GM11168 (cell line): ENCODE data around the gene TMC2.
"Not testable (repeated sequence)": the region's sequence is repeated elsewhere in the genome, so short reads cannot be mapped to it uniquely, and the experiment has no call there.

ENCODE experiments used
- in situ Hi-C: fragments of 300-500 bp; cut with MboI; formaldehyde crosslinking; loops from one replicate; pipeline ENCODE4 v1.12.0; 2022; ENCODE audit warnings: low sequenced_read_pairs; ENCODE audit not compliant: unreplicated experiment

TMC2 gene

GRCh38 chr20:2536560-2536986 lies at the start of gene TMC2:
TMC2 (plus strand) TSS chr20:2536573; CDS start chr20:2536622, 49 bp downstream.
- in situ Hi-C loops: no loop called here

DNA sequence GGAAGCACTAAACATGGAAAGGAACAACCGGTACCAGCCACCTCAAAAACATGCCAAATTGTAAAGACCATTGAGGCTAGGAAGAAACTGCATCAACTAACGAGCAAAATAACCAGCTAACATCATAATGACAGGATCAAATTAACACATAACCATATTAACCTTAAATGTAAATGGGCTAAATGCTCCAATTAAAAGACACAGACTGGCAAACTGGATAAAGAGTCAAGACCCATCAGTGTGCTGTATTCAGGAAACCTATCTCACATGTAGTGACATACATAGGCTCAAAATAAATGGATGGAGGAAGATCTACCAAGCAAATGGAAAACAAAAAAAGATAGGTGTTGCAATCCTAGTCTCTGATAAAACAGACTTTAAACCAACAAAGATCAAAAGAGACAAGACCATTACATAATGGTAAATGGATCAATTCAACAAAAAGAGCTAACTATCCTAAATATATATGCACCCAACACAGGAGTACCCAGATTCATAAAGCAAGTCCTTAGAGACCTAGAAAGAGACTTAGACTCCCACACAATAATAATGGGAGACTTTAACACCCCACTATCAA lies 33.5 kb upstream of the TMC2 start:
- in situ Hi-C loops: not testable (repeated sequence)

DNA sequence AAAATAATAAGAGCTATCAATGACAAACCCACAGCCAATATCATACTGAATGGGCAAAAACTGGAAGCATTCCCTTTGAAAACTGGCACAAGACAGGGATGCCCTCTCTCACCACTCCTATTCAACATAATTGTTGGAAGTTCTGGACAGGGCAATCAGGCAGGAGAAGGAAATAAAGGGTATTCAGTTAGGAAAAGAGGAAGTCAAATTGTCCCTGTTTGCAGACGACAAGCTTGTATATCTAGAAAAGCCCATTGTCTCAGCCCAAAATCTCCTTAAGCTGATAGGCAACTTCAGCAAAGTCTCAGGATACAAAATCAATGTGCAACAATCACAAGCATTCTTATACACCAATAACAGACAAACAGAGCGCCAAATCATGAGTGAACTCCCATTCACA lies 31.6 kb upstream of the TMC2 start:
- in situ Hi-C loops: not testable (repeated sequence)

GRCh38 chr20:2506426-2506825 lies 29.9 kb upstream of the TMC2 start:
- in situ Hi-C loops: not testable (repeated sequence)

- in situ Hi-C loops: no loop called here
These were observed 28.9 kb upstream of the TMC2 start for GRCh38 chr20:2507464-2507863.

DNA sequence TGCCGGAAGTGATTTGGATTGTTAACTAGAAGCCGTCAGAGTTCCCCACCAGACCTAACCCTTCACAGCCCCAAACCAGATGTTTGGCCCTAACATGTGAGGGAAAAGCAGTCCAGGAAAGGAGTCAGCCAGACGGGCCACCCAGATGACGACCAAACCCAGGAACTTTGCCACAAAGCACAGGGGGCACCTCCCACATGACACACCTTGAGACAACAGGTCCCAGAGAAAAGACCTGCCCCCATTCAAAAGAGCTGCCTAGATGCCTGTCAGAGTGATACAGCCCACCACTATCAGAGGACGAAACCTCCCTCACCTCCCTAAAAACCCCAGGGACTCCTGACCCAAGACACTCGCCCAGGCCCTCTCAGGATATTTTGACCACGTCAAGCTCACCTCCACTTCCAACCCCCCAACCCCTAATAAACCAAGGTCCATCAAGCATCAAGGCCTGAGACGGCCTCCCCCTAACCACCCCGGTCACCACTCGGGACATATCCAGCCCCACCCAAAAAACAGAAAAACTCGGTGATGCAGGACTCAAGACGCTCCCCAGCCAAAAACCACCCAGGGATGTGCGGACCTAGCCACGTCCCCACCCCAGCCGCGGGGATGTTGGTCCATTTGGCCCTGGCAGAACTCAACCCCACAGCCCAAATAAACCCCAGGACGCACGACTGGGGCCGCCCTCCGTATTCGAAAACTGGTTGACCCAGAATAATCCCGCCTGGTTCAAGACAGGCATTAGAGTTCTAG lies 28.3 kb upstream of the TMC2 start:
- in situ Hi-C loops: no loop called here

DNA sequence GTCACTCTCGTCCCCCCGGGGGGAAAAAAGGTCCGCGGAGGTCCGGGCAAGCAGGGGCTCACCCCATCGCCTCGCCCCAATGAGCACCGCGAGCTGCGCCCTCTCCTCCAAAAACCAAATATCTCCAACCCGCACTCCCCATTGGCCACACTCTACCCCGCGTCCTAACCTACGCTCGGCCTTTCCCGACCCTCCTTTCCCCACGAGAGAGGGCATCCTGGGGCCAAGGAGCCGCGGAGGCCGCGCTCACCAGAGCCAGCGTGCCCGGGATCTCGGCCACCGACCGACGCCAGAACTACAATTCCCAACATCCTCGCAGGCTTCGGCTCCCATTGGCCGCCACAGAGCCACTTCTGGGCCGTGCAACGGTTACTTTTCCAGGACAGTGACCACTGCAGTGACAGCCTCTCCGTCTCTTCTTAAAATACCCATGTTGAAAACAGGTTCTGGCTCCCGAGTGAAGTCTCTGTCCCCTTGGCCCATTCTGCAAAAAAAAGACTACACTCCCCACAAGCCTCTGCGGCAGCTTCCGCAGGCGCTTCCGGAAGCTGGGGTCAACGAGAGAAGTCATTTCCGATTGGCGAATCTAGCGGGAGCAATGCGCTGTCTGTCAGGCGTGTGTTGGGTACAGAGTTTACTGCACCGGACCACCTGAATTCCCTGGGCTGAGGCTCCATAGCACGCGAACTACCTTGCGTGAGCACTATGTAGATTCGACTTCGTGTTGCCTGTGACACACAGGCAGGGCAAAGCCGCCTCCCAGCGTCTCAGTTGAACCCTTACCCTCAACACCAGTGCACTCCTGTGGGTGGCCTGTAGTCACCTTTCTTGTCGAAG lies 27.5 kb upstream of the TMC2 start, which contains the start of gene ZNF343:
ZNF343 (minus strand) TSS at position 285 of the 837 bp plus-strand sequence. CDS start 15,020 bp downstream, outside the sequence.
- in situ Hi-C loops: no loop called here

DNA sequence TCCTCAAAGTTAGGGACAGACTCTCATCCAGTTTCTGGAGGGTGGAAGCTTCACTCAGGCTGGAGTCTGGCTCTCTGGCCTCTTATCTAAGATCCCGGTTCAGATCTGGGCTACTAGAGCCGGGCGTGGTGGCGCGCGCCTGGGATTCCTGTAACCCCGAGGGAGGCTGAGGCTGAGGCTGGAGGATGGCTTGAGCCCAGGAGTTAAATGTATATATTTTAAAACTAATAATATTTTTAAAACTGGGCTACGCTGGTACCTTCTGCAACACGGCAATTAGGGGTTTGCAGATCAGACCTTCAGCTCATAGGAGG lies 26.9 kb upstream of the TMC2 start:
- in situ Hi-C loops: no loop called here

DNA sequence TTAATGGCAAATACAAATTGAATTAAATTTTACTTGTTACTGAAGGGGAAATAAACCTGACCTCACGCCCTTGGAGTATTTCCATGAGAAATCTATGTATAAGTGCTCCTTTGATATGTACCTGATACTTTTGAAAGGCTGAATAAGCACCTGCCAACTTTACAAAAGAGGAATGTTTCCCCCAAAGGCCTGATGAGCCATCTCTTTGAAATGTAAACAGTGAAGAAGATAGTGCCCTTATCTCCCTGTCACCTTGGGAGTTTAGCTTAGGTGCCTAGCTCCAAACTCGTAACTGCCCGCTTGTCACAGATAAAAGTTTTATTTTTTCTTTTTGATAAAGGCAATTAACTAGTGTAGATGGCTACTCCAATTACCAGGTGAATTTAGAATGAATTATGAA lies 26.6 kb upstream of the TMC2 start:
- in situ Hi-C loops: no loop called here

DNA sequence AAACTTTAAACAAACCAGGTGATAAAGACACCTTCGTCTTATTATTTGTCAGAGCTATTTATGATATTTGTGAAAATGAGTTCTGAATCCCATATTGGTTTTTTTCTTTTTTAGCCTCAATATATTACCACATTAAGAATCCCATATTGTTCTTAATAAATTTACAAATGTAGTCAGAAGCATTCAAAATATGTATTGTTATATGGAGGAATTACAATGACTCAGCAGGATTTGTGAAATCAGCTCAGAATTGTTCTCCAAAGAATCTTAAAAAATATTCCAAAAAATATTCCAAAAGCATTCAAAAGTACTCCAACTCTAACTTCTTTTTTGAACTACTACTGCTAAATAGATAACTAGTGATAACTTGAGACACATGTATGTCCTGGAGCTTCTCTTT lies 21.2 kb upstream of the TMC2 start:
- in situ Hi-C loops: no loop called here

DNA sequence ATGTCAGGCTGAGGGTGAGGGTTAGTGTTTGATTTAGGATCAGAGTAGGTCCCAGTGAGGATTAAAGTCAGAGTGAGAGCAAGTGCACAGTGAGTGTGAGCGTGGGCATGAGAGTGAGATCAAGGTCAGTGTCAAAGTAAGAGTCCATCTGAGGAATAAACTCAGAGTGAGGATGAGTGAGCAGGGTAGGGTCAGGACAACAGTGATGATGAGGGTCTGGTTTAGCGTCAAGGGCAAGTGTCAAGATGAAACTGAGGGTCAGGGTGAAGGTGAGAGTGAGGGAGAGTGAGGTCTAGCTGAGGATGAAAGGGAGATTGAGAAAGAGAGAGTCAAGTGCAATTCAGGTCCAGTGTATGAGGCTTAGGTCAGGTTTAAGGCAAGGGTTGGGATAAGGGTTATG lies 20.0 kb upstream of the TMC2 start:
- in situ Hi-C loops: no loop called here

DNA sequence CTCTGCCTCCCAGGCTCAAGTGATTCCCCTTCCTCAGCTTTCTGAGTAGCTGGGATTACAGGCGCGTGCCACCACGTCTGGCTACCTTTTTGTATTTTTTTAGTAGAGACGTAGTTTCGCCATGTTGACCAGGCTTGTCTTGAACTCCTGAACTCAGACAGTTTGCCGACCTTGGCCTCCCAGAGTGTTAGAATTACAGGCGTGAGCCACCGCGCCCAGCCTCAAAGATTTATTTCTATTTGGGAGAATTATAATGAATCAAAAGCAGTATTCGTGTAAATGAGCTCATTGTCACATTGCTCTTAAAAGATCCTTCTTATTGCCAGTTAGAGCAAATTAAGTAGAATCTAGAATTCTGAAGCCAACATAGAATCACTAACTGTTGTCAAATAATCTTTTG lies 18.3 kb upstream of the TMC2 start:
- in situ Hi-C loops: no loop called here

- in situ Hi-C loops: no loop called here
These were observed 17.8 kb upstream of the TMC2 start for GRCh38 chr20:2518558-2518957.

DNA sequence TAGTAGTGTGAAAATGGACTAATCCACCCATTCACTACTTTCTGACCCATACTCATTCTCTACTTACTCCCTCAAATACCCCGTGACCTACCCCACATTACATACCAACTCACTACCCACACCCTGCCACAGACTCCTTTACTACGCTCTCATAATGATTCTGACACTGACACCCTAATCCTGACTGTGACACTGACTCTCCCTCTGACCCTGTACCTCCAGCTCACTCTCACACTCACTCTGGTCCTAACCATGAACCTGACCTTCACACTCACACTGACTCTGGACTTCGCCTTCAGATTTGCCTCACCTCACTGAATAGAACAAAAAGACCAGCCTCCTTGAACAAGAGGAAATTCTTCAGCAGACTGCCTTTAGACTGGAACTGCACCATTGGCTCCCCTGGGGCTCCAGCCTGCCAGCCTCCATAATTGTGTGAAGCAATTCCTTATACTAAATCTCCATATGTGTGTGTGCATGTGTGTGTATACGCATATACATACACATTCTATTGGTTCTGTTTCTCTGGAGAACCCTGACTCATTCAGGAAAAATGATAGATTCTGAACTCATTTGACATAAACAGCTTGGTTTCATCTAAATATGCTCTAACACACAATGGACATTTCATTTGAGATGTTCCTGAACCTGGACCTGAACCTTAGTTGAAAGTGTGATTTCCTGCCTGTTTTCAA lies 17.1 kb upstream of the TMC2 start:
- in situ Hi-C loops: no loop called here

- in situ Hi-C loops: no loop called here
These were observed 15.8 kb upstream of the TMC2 start for GRCh38 chr20:2520617-2521016.

DNA sequence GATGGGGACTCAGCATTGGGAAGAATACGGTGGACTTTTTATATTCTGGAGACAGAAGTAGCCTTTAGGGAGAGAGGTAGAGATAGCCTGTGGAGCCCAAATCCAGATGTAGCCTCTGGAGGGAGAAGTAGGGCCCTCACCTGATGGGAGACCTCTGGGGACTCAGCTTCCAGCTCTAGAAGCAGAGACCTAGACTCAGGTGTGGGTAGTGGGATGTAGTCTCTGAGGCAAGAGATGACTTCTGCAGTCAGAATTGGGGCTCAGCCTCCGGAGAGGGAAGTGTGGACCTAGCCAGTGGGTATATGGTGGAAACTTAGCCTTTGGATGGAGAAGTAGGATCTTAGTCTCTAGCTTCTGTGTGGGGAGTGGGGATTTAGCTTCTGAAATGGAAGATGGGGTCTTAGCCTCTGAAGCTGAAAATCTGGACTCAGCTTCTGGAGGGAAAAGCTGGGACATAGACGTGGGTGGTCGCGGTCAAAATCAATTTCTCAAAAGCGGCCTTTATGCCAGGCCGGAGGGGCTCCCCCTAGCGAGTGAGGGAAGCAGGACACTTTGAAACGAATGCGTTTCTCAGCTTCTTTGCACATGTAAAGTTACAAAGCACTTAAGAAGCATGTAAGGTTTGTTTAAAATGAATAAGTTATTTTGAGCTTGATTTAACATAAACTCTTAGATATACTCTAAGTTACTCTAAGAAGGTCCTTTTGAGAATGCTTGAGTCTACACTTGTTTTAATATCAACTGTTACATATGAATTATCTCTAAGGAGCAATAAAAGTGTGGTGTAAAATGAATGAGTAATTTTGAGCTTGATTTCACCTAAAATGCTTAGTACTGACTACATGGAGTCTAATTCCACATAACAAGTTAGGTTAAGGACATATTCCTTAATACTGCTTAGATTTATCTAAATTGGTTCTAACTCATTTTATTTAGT lies 14.7 kb upstream of the TMC2 start:
- in situ Hi-C loops: no loop called here

GRCh38 chr20:2522826-2523429 lies 13.4 kb upstream of the TMC2 start:
- in situ Hi-C loops: not testable (repeated sequence)

- in situ Hi-C loops: no loop called here
These were observed 12.3 kb upstream of the TMC2 start for GRCh38 chr20:2523919-2524708.
